ENCODE data around the gene ELOVL6.
"Not testable (repeated sequence)": the region's sequence is repeated elsewhere in the genome, so short reads cannot be mapped to it uniquely, and the experiment has no call there.

Gene ELOVL6

DNA sequence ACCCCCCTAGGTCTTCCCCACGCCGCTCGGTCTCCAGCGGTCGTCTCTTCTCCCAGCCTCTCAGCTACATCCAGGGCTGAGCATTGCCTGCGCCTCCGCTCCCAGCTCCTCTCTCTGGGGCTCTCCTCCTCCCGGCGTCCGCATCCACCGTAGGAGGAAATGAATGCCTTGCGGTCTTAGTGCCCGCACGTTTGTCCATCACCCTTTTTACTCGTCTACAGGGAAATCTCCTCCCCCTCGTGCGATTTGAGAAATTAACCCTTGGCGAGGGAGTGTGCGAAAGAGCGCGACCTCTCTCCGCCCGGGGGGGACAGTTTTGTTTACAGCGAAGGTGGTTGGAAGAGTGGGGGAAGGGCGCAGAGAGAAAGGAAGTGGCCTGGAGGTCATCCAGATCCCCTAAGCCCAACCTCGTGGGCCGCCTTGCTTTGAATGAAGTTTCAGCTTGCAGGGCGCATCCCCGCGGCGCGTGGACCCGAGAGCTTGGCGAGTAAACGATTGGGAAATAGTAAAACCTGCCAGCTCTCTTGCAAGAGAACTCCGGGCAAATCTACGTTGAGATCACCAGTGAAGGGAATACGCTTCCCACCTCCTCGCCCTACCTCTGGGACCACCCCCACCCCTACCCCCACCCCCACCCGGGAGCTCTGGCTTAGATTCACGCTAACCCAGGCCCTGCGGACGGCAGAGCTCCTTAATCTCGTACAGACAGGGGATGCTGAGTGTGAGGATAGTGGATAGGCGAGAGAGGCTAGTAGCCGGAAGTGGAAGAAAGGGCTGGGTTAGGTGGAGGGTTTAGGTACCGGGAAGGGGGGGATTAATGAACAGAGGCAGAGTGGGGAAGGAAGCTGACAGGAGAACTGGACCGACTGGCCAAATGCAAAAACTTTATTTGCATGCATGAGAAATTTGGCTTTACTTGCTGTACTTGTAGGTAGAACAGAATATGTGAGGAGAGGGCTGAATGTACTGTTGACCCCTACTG, at the start of gene ELOVL6:
Gene ELOVL6 (minus strand): TSS at position 181 of the 982 bp plus-strand sequence. CDS start 280 bp downstream, outside the sequence.
- DNase-seq (ENCODE audit: insufficient read length, low spot score) = peak; percentile 20
- peak; percentile 93 for FAIRE-seq

- DNase-seq (ENCODE audit: insufficient read length, low spot score) = no peak
- no peak for FAIRE-seq
These were observed 49.7 kb upstream of the ELOVL6 start for GRCh38 chr4:110248100-110248499.

DNA sequence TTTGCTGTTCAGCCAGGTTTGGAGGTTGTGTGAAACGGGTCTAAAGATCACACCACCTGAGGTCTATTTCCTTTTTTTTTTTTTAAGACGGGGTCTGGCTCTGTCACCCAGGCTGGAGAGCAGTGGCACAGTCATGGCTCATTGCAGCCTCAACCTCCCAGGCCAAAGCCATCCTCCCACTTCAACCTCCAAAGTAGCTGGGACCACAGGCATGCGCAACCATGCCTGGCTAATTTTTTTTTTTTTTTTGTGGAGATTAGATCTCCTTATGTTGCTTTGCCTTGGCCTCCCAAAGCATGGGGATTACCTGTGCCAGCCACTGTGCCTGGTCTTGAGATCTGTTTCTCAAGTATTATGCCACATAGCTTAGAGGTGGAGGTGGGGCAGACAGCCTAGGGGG, 49.2 kb upstream of the ELOVL6 start:
- FAIRE-seq (no peak), DNase-seq (ENCODE audit: insufficient read length, low spot score) (no peak)

DNA sequence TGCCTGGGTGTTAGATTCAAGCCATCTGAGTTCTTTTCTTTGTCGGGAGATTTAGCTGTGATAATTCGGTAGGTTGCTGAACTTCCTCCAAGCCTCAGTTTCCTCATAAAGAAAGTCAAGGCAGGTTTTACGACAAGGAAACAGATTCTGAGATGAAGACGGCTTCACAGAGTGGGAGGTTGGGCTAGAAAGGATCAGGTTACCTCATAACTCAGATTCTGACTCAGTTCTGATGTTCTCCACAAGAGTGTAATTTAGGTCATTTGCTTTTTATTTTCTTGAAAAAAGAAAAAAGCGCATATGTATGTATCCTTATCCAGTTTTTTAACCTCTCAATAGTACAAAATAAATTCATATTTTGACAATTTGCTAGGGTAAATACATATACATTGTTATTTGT, 47.2 kb upstream of the ELOVL6 start:
- no peak for DNase-seq (ENCODE audit: insufficient read length, low spot score)
- FAIRE-seq = no peak

DNA sequence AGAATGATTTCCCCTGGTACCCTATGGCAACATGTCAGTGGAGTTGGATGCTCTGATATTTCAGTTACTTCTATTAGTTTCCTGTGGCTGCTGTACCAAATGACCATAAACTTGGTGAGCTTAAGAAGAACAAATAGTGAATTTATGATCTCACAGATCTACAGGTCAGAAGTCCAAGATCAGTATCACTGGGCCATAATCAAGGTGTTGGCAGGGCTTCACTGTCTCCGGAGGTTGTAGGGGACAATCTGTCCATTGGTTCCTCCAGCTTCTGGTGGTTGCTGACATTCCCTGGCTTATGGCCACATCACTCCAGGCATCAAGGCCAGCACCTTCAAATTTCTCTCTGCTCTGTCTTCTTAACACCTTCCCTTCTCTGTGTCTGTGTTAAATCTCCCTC, 37.9 kb upstream of the ELOVL6 start:
- no peak for DNase-seq (ENCODE audit: insufficient read length, low spot score)

DNA sequence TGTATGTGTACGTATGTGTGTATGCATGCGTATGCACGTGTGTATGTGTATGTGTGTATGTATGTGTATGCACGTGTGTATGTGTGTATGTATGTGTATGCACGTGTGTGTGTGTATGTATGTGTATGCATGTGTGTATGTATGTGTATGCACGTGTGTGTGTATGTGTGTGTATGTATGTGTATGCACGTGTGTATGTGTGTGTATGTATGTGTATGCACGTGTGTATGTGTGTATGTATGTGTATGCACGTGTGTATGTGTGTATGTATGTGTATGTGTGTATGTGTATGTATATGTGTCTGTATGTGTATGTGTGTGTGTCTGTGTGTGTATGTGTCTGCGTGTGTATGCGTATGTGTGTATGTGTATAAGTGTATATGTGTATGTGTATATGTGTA, 35.2 kb upstream of the ELOVL6 start:
- DNase-seq (ENCODE audit: insufficient read length, low spot score); FAIRE-seq: not testable (repeated sequence)

More for the DNA sequence above, 37.9 kb upstream of the ELOVL6 start:
- no peak for FAIRE-seq

GRCh38 chr4:110231869-110232268, 33.5 kb upstream of the ELOVL6 start:
- FAIRE-seq (no peak), DNase-seq (ENCODE audit: insufficient read length, low spot score) (no peak)

GRCh38 chr4:110229266-110229665, 30.9 kb upstream of the ELOVL6 start:
- no peak for FAIRE-seq
- no peak for DNase-seq (ENCODE audit: insufficient read length, low spot score)

GRCh38 chr4:110224812-110225211, 26.4 kb upstream of the ELOVL6 start:
- FAIRE-seq = no peak
- no peak for DNase-seq (ENCODE audit: insufficient read length, low spot score)

- FAIRE-seq (no peak), DNase-seq (ENCODE audit: insufficient read length, low spot score) (no peak)
These were observed 25.7 kb upstream of the ELOVL6 start for GRCh38 chr4:110224142-110224541.

DNA sequence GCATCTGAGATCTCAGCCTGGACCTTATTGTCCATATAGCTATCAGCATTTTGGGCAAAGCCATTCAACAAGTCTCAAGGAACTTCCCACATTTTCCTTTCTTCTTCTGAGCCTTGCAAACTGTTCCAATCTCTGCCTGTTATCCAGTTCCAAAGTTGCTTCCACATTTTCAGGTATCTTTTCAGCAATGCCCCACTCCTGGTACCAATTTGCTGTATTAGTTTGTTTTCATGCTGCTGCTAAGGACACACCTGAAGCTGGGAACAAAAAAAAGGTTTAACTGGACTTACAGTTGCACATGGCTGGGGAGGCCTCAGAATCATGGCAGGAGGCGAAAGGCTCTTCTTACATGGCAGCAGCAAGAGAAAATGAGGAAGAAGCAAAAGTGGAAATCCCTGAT, 20.5 kb upstream of the ELOVL6 start:
- not testable (repeated sequence) for FAIRE-seq; DNase-seq (ENCODE audit: insufficient read length, low spot score)

DNA sequence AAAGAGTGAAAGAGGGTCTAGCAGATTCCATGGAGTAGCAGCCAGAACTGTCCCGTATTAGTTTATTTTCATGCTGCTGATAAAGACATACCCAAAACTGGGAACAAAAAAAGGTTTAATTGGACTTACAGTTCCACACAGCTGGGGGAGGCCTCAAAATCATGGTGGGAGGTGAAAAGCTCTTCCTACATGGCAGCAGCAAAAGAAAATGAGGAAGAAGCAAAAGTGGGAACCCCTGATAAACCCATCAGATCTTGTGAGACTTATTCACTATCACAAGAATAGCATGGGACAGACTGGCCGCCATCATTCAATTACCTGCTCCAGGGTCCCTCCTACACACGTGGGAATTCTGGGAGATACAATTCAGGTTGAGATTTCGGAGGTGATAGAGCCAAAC, 18.8 kb upstream of the ELOVL6 start:
- not testable (repeated sequence) for FAIRE-seq; DNase-seq (ENCODE audit: insufficient read length, low spot score)

GRCh38 chr4:110216129-110216528, 17.7 kb upstream of the ELOVL6 start:
- DNase-seq (ENCODE audit: insufficient read length, low spot score) = no peak
- FAIRE-seq = no peak

DNA sequence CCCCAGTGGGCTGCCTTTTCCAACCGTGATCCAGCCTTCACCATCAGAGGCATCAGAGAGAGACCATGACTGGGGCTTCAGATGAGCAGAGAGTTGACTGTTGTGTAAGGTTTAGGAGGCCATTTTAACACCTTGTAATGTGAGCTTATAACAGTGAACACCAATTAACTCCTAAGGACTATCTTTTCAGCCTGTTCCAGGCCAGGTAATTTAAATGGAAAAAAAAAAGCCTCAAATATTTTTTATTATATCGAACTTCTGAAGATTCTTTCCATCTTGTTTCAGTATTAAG, 13.3 kb upstream of the ELOVL6 start:
- FAIRE-seq (peak; percentile 39), DNase-seq (ENCODE audit: insufficient read length, low spot score) (no peak)

GRCh38 chr4:110211007-110211769, 12.8 kb upstream of the ELOVL6 start:
- DNase-seq (ENCODE audit: insufficient read length, low spot score) = peak; percentile 36

GRCh38 chr4:110208419-110208818, 10.0 kb upstream of the ELOVL6 start:
- no peak for FAIRE-seq
- no peak for DNase-seq (ENCODE audit: insufficient read length, low spot score)

More at GRCh38 chr4:110211007-110211769, 12.8 kb upstream of the ELOVL6 start:
- peak; percentile 83 for FAIRE-seq

DNA sequence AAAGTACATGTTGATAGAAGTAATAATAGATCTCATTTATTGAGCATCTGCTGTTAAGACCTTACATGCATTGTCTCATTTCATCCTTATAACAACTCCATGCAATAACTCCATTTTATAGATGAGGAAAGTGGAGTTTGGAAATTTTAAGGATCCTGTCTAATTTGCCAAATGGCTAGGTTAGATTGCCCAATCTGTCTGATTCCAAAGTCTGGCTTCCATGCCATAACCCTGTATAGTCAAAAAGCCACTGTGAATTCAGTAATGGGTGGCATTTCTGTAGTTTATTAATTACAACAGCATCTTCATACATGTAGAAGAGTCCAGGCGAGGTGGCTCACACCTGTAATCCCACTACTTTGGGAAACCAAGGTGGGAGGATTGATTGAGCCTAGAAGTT, 8.8 kb upstream of the ELOVL6 start:
- no peak for FAIRE-seq

DNA sequence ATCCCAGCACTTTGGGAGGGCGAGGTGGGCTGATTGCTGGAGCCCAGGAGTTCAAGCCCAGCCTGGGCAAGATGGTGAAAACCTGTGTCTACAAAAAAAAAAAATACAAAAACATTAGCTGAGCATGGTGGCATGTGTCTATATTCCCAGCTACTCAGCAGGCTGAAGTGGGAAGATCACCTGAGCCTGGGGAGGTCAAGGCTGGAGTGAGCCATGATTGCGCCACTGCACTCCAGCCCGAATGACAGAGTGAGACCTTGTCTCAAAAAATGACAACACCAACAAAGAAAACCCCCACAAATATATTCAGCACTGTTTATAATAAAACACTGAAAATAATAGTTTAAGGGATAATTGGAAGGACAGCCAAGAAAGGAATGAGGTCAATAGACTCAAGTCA, 3.6 kb upstream of the ELOVL6 start:
- no peak for DNase-seq (ENCODE audit: insufficient read length, low spot score)
- FAIRE-seq = no peak

More for the DNA sequence above, 8.8 kb upstream of the ELOVL6 start:
- no peak for DNase-seq (ENCODE audit: insufficient read length, low spot score)

GRCh38 chr4:110201502-110201901, 3.1 kb upstream of the ELOVL6 start:
- FAIRE-seq (no peak), DNase-seq (ENCODE audit: insufficient read length, low spot score) (no peak)

- no peak for FAIRE-seq
- DNase-seq (ENCODE audit: insufficient read length, low spot score) = no peak
These were observed 2.3 kb upstream of the ELOVL6 start for GRCh38 chr4:110200689-110201088.

- FAIRE-seq = no peak
- no peak for DNase-seq (ENCODE audit: insufficient read length, low spot score)
These were observed 373 bp downstream of the ELOVL6 start for GRCh38 chr4:110198049-110198434.
